GM18508 (cell line): Measurements from ENCODE around the gene LRP1.

Experiments used
- ATAC-seq: cut with Tn5 transposase; IDR thresholded peaks from one replicate; pipeline ENCODE4 v1.9.1; 2021; ENCODE audit warnings: moderate number of reproducible peaks; ENCODE audit not compliant: insufficient read depth, unreplicated experiment

Gene LRP1

GRCh38 chr12:57262126-57262822, 134.0 kb downstream of the LRP1 start:
- ATAC-seq, result no peak
